Measurements from ENCODE around the gene GPN2. TPM values are rescaled to one million over a fixed set of nuclear protein-coding genes. Genes with fewer than 3 reads are reported as not detected.

The GPN2 gene
- polyA plus RNA-seq, 2 donors, result 10.4 to 16.4 TPM

DNA sequence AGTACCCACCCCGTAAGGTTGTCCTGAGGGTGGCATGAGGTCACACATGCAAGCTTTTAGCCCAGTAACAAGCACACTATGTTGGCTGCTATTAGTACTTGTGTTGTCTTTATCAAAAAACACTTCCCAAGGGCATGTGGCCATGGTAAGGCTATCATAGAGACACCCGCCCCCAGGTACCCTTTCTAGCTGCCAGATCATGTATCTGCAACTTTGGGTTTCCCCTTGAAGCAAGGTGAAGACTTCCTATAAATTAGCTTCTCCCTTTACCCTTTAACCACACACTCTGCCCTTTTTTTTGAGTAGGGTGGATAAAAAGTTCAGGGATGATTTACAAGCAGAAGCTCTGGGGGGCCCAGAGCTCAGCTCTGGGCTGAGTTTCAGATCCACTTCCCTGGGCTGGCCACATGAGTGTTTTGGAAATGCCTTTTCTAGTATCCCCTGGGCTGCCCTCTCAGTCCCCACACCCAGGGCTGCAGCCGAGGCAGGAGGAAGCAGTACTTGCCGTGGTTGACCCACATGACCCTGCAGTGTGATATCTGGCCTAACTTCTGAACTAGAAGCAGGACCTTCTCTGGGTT is 61.6 kb downstream of the GPN2 start:
- peak overlapping the region in 1 of 2 donors; percentile 15 for H3K4me3 ChIP-seq (ENCODE audit: low read depth in 1 of 2, low read length in 2 of 2)
- WGBS, 2 donors, result 49% methylated on average over 4 of the region's 4 CpGs
- H3K9me3 ChIP-seq (ENCODE audit: control insufficient read depth in 2 of 2, insufficient read depth in 1 of 2, low read depth in 1 of 2, low read length in 1 of 2), result no peaks in the 10 kb centered on the region
- H3K36me3 ChIP-seq (ENCODE audit: control insufficient read depth in 2 of 2, insufficient read depth in 2 of 2, low read length in 1 of 2), result peaks cover 7 to 17% of the 10 kb centered on the region in 2 donors
- H3K27ac ChIP-seq (ENCODE audit: low read depth in 2 of 2, low read length in 1 of 2), result peak overlapping the region in 1 of 2 donors; percentile 44
- H3K27me3 ChIP-seq (ENCODE audit: control insufficient read depth in 1 of 2, insufficient read depth in 2 of 2, low read length in 2 of 2), result no peaks in the 10 kb centered on the region
- peaks cover 0 to 23% of the 10 kb centered on the region in 2 donors for H3K4me1 ChIP-seq (ENCODE audit: control insufficient read depth in 2 of 2, insufficient read depth in 2 of 2, low read length in 1 of 2)

DNA sequence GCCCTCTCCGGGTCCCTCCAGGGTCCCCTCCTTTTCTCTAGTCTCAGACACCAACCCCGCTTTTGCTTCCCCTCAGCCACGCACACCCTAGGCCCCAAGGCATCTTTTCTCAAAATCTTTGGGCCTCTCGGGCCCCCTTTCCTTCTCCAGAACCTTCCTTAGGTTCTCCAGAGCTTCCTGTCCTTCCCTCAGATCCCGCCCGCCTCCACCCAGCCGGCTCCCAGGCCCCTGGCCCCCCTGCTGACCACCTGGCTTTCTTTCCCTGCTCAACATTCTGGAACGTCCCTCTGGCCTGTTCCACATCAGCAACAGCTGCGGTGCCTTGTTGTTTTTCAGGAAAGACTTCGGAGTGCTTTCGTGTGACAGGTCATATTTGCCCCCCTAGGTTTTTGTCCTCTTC is 62.4 kb downstream of the GPN2 start:
- 18 to 32% methylated on average over 11 of the region's 11 CpGs for WGBS, 2 donors
- peak overlapping the region in 1 of 2 donors; percentile 4 for H3K27ac ChIP-seq (ENCODE audit: low read depth in 2 of 2, low read length in 1 of 2)

DNA sequence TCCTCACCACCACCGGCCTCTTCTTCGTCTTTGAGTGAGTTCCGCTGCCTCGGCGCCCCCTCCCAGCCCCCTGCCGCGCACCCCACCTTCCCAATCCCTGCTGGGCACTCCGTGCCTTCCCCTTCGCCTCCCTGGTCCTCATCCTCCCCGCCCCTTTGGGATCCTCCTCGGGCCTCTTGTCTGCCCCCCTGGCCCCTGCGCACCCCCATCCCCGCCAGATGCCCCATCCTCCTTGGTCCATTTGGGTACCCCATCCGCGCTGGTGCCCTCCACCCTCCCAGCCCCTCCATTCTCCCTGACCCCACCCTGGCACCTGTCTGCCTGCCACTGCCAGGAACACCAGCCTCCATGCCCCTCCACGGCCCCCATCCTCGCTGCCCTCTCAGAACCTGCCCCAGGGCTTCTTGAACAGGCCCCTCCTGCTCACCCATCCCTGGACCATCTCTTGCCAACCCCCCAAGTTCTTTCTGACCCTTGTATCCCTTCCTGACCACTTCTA is 62.9 kb downstream of the GPN2 start:
- WGBS, 2 donors, result 2% methylated on average over 14 to 17 of the region's 17 CpGs
- no peaks in the 10 kb centered on the region for H3K9me3 ChIP-seq (ENCODE audit: control insufficient read depth in 2 of 2, insufficient read depth in 1 of 2, low read depth in 1 of 2, low read length in 1 of 2)
- H3K36me3 ChIP-seq (ENCODE audit: control insufficient read depth in 2 of 2, insufficient read depth in 2 of 2, low read length in 1 of 2), result peaks cover 0 to 7% of the 10 kb centered on the region in 2 donors
- peaks cover 0 to 23% of the 10 kb centered on the region in 2 donors for H3K4me1 ChIP-seq (ENCODE audit: control insufficient read depth in 2 of 2, insufficient read depth in 2 of 2, low read length in 1 of 2)
- no peaks in the 10 kb centered on the region for H3K27me3 ChIP-seq (ENCODE audit: control insufficient read depth in 1 of 2, insufficient read depth in 2 of 2, low read length in 2 of 2)
- peak overlapping the region; percentile 69 to 77 for H3K27ac ChIP-seq (ENCODE audit: low read depth in 2 of 2, low read length in 1 of 2)
- peak overlapping the region; percentile 70 to 89 for H3K4me3 ChIP-seq (ENCODE audit: low read depth in 1 of 2, low read length in 2 of 2)

More for the DNA sequence above, 62.4 kb downstream of the GPN2 start:
- peaks cover 3 to 12% of the 10 kb centered on the region in 2 donors for H3K36me3 ChIP-seq (ENCODE audit: control insufficient read depth in 2 of 2, insufficient read depth in 2 of 2, low read length in 1 of 2)
- H3K4me1 ChIP-seq (ENCODE audit: control insufficient read depth in 2 of 2, insufficient read depth in 2 of 2, low read length in 1 of 2), result peaks cover 0 to 23% of the 10 kb centered on the region in 2 donors
- H3K27me3 ChIP-seq (ENCODE audit: control insufficient read depth in 1 of 2, insufficient read depth in 2 of 2, low read length in 2 of 2), result no peaks in the 10 kb centered on the region
- H3K9me3 ChIP-seq (ENCODE audit: control insufficient read depth in 2 of 2, insufficient read depth in 1 of 2, low read depth in 1 of 2, low read length in 1 of 2), result no peaks in the 10 kb centered on the region
- H3K4me3 ChIP-seq (ENCODE audit: low read depth in 1 of 2, low read length in 2 of 2), result peak overlapping the region; percentile 70 to 89

DNA sequence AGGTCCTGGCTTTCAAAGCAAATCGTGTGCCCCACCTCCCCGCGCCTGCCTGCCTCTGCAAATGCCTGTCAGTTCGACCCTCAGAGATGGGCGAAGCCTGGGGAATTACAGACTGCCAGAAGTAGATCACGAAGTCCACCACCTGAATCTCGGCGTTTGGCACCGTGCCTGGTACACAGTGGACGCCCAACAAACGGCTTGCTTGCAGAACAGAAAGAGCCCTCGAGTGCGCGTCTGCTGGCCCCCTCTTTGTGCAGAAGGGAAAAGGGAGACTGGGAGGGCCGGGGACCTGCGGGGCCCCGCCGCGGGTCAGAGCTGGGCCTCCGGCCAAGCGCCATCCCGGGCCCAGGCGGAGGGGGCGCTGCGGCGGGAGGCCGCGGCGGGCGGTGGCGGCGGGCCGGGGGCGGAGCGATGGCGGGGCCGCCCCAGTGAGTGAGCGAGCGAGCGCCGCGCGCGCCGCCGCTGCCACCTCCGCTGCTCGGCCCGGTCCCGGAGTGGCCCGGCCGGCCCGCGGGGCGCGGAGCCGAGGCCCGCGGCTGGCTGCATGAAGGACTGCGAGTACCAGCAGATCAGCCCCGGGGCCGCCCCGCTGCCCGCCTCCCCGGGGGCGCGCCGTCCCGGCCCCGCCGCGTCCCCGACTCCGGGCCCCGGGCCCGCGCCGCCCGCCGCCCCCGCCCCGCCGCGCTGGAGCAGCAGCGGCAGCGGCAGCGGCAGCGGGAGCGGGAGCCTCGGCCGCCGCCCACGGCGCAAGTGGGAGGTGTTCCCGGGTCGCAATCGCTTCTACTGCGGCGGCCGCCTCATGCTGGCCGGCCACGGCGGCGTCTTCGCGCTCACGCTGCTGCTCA is 63.6 kb downstream of the GPN2 start, which contains the start of gene ZDHHC18:
Gene ZDHHC18 (plus strand): TSS at position 428 of the 845 bp plus-strand sequence. CDS start 117 bp downstream, at position 545.
- peak within 1 kb of the TSS; percentile 77 to 95 for H3K27ac ChIP-seq (ENCODE audit: low read depth in 2 of 2, low read length in 1 of 2)
- WGBS, 2 donors, result 1% methylated on average over 54 to 107 of the region's 107 CpGs
- H3K4me3 ChIP-seq (ENCODE audit: low read depth in 1 of 2, low read length in 2 of 2), result peak within 1 kb of the TSS; percentile 70 to 89
- H3K9me3 ChIP-seq (ENCODE audit: control insufficient read depth in 2 of 2, insufficient read depth in 1 of 2, low read depth in 1 of 2, low read length in 1 of 2), result no peaks in the 10 kb centered on the region
- peaks cover 0 to 19% of the 10 kb centered on the region in 2 donors for H3K4me1 ChIP-seq (ENCODE audit: control insufficient read depth in 2 of 2, insufficient read depth in 2 of 2, low read length in 1 of 2)
- H3K27me3 ChIP-seq (ENCODE audit: control insufficient read depth in 1 of 2, insufficient read depth in 2 of 2, low read length in 2 of 2), result no peaks in the 10 kb centered on the region
- H3K36me3 ChIP-seq (ENCODE audit: control insufficient read depth in 2 of 2, insufficient read depth in 2 of 2, low read length in 1 of 2), result peaks cover 0 to under 1% of the 10 kb centered on the region in 2 donors

Other genes with a start within 250 kb of the GPN2 start
- gene ARID1A, start 194.3 kb downstream of the GPN2 start, polyA plus RNA-seq, result 10 to 100 TPM; 15.9 to 17.8 TPM
- 1 to 10 TPM; 5.1 to 7.1 TPM for gene PIGV, start 102.3 kb downstream of the GPN2 start, polyA plus RNA-seq
- 10 to 100 TPM; 14.4 to 15.0 TPM for gene ZDHHC18, start 63.6 kb downstream of the GPN2 start, polyA plus RNA-seq
- gene SFN, start 27.1 kb downstream of the GPN2 start, polyA plus RNA-seq, result 1,000 to 10,000 TPM; 1,075 to 2,440 TPM
- gene GPATCH3, start 10.2 kb upstream of the GPN2 start, polyA plus RNA-seq, result 1 to 10 TPM; 6.9 to 7.0 TPM
- gene NR0B2, start 23.7 kb upstream of the GPN2 start, polyA plus RNA-seq, result not detected
- 10 to 100 TPM; 25.5 to 42.1 TPM for gene NUDC, start 31.5 kb upstream of the GPN2 start, polyA plus RNA-seq
- 10 to 100 TPM; 12.7 to 17.5 TPM for gene KDF1, start 70.2 kb upstream of the GPN2 start, polyA plus RNA-seq
- gene TRNP1, start 103.4 kb upstream of the GPN2 start, polyA plus RNA-seq, result 100 to 1,000 TPM in 1 of 2 donors, 10 to 100 TPM in 1; 84.9 to 158 TPM
- 10 to 100 TPM; 79.2 to 84.3 TPM for gene TENT5B, start 122.6 kb upstream of the GPN2 start, polyA plus RNA-seq

Data from esophagus (tissue), 2 donors.